HepG2 (cell line): Measurements from ENCODE around the gene ATP8B2.

Source experiments
- CBX5 ChIP-seq: sonication (generic); formaldehyde crosslinking; IDR thresholded peaks from 2 replicates; pipeline ENCODE4 v1.4.0; 2020; ENCODE audit warnings: missing genetic modification reagents, borderline replicate concordance
- EZH2 ChIP-seq: conservative IDR thresholded peaks from 2 replicates; pipeline ENCODE4 v1.6.1; 2012; ENCODE audit warnings: mild to moderate bottlenecking, low read depth, low read length, moderate library complexity
- MAZ ChIP-seq, 2 experiments: sonication (generic) in 1 of 2; formaldehyde crosslinking in 1 of 2; IDR thresholded peaks; 2 replicates each; pipeline versions ENCODE4 v1.5.0 to v1.6.1; 2012 to 2020; ENCODE audit warnings: low read depth in 2 of 2, mild to moderate bottlenecking in 2 of 2, borderline replicate concordance in 1 of 2, improper control_type of control experiment in 1 of 2, low read length in 1 of 2, missing genetic modification reagents in 1 of 2, moderate library complexity in 1 of 2
- ZNF24 ChIP-seq: fragments of 450-650 bp; IDR thresholded peaks from 2 replicates; pipeline ENCODE4 v1.6.1; 2017; ENCODE audit warnings: antibody characterized with exemption, mild to moderate bottlenecking
- ZNF317 ChIP-seq: sonication (generic); formaldehyde crosslinking; IDR thresholded peaks from 2 replicates; pipeline ENCODE4 v1.5.0; 2020; ENCODE audit warnings: mild to moderate bottlenecking, missing genetic modification reagents
- ZNF496 ChIP-seq: sonication (generic); formaldehyde crosslinking; IDR thresholded peaks from 2 replicates; pipeline ENCODE4 v1.8.1; 2023; ENCODE audit warnings: mild to moderate bottlenecking, moderate library complexity, missing genetic modification reagents; ENCODE audit not compliant: insufficient replicate concordance
- ZNF558 ChIP-seq: sonication (generic); formaldehyde crosslinking; IDR thresholded peaks from 2 replicates; pipeline ENCODE4 v1.9.0; 2022; ENCODE audit warnings: mild to moderate bottlenecking, missing genetic modification reagents, borderline replicate concordance
- ZNF563 ChIP-seq: sonication (generic); formaldehyde crosslinking; IDR thresholded peaks from 2 replicates; pipeline ENCODE4 v1.8.0; 2022; ENCODE audit warnings: mild to moderate bottlenecking, moderate library complexity, missing genetic modification reagents
- ZSCAN29 ChIP-seq: sonication (generic); formaldehyde crosslinking; conservative IDR thresholded peaks from 2 replicates; pipeline ENCODE4 v1.4.0; 2020; ENCODE audit warnings: mild to moderate bottlenecking, missing genetic modification reagents
- TF ChIP-seq, protein P1 (sequence below): sonication (generic); formaldehyde crosslinking; IDR thresholded peaks from 2 replicates; pipeline ENCODE4 v1.4.0; 2020; ENCODE audit warnings: missing genetic modification reagents, mild to moderate bottlenecking, borderline replicate concordance
- TF ChIP-seq, protein P2 (sequence below): sonication (generic); formaldehyde crosslinking; IDR thresholded peaks from 2 replicates; pipeline ENCODE4 v1.5.0; 2020; ENCODE audit warnings: mild to moderate bottlenecking, missing genetic modification reagents, moderate library complexity
- TF ChIP-seq, protein P3 (sequence below): sonication (generic); formaldehyde crosslinking; conservative IDR thresholded peaks from 2 replicates; pipeline ENCODE4 v1.5.0; 2020; ENCODE audit warnings: missing genetic modification reagents
- TF ChIP-seq, protein P4 (sequence below), 2 experiments: IDR thresholded peaks; 2 replicates each; pipeline ENCODE4 v1.6.1; 2011 to 2012; ENCODE audit warnings: low read length in 2 of 2, borderline replicate concordance in 1 of 2, low read depth in 1 of 2, mild to moderate bottlenecking in 1 of 2, moderate library complexity in 1 of 2

DNA sequence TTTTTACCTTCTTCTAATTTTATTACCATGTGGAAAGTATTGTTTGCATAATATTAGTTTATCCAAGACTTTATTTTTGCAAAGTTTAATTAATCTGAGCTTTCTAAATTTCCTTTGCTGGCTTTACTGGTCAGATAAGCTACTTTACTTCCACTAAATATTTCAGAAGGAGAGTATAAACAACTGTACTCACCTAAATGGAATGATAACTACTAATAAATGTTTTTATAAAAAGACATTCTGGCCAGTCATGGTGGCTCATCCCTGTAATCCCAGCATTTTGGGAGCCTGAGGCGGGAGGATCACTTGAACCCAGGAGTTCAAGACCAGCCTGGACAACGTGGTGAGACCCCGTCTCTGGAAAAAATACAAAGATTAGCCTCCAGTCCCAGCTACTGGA is 36.0 kb downstream of the ATP8B2 start:
- TF ChIP-seq ZNF563 (CRISPR knock-in tag) (no peak), ZSCAN29 (CRISPR knock-in tag) (no peak), ZNF317 (CRISPR knock-in tag) (no peak), ZNF496 (CRISPR knock-in tag) (no peak), MAZ (IDR thresholded peaks at IDR 0.05; ENCODE audit: borderline replicate concordance, low read depth, low read length) (no peak), MAZ (CRISPR knock-in tag; IDR thresholded peaks at IDR 0.05; ENCODE audit: low read depth) (no peak), ZNF24 (no peak), EZH2 (no peak), CBX5 (CRISPR knock-in tag) (no peak), ZNF558 (CRISPR knock-in tag) (no peak)
- TF ChIP-seq, protein P1, sequence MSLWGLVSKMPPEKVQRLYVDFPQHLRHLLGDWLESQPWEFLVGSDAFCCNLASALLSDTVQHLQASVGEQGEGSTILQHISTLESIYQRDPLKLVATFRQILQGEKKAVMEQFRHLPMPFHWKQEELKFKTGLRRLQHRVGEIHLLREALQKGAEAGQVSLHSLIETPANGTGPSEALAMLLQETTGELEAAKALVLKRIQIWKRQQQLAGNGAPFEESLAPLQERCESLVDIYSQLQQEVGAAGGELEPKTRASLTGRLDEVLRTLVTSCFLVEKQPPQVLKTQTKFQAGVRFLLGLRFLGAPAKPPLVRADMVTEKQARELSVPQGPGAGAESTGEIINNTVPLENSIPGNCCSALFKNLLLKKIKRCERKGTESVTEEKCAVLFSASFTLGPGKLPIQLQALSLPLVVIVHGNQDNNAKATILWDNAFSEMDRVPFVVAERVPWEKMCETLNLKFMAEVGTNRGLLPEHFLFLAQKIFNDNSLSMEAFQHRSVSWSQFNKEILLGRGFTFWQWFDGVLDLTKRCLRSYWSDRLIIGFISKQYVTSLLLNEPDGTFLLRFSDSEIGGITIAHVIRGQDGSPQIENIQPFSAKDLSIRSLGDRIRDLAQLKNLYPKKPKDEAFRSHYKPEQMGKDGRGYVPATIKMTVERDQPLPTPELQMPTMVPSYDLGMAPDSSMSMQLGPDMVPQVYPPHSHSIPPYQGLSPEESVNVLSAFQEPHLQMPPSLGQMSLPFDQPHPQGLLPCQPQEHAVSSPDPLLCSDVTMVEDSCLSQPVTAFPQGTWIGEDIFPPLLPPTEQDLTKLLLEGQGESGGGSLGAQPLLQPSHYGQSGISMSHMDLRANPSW (CRISPR knock-in tag): no peak
- TF ChIP-seq, protein P2, sequence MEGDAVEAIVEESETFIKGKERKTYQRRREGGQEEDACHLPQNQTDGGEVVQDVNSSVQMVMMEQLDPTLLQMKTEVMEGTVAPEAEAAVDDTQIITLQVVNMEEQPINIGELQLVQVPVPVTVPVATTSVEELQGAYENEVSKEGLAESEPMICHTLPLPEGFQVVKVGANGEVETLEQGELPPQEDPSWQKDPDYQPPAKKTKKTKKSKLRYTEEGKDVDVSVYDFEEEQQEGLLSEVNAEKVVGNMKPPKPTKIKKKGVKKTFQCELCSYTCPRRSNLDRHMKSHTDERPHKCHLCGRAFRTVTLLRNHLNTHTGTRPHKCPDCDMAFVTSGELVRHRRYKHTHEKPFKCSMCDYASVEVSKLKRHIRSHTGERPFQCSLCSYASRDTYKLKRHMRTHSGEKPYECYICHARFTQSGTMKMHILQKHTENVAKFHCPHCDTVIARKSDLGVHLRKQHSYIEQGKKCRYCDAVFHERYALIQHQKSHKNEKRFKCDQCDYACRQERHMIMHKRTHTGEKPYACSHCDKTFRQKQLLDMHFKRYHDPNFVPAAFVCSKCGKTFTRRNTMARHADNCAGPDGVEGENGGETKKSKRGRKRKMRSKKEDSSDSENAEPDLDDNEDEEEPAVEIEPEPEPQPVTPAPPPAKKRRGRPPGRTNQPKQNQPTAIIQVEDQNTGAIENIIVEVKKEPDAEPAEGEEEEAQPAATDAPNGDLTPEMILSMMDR (CRISPR knock-in tag): no peak
- TF ChIP-seq, protein P3, sequence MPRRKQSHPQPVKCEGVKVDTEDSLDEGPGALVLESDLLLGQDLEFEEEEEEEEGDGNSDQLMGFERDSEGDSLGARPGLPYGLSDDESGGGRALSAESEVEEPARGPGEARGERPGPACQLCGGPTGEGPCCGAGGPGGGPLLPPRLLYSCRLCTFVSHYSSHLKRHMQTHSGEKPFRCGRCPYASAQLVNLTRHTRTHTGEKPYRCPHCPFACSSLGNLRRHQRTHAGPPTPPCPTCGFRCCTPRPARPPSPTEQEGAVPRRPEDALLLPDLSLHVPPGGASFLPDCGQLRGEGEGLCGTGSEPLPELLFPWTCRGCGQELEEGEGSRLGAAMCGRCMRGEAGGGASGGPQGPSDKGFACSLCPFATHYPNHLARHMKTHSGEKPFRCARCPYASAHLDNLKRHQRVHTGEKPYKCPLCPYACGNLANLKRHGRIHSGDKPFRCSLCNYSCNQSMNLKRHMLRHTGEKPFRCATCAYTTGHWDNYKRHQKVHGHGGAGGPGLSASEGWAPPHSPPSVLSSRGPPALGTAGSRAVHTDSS (CRISPR knock-in tag): no peak
- TF ChIP-seq, protein P4, sequence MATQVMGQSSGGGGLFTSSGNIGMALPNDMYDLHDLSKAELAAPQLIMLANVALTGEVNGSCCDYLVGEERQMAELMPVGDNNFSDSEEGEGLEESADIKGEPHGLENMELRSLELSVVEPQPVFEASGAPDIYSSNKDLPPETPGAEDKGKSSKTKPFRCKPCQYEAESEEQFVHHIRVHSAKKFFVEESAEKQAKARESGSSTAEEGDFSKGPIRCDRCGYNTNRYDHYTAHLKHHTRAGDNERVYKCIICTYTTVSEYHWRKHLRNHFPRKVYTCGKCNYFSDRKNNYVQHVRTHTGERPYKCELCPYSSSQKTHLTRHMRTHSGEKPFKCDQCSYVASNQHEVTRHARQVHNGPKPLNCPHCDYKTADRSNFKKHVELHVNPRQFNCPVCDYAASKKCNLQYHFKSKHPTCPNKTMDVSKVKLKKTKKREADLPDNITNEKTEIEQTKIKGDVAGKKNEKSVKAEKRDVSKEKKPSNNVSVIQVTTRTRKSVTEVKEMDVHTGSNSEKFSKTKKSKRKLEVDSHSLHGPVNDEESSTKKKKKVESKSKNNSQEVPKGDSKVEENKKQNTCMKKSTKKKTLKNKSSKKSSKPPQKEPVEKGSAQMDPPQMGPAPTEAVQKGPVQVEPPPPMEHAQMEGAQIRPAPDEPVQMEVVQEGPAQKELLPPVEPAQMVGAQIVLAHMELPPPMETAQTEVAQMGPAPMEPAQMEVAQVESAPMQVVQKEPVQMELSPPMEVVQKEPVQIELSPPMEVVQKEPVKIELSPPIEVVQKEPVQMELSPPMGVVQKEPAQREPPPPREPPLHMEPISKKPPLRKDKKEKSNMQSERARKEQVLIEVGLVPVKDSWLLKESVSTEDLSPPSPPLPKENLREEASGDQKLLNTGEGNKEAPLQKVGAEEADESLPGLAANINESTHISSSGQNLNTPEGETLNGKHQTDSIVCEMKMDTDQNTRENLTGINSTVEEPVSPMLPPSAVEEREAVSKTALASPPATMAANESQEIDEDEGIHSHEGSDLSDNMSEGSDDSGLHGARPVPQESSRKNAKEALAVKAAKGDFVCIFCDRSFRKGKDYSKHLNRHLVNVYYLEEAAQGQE (IDR thresholded peaks at IDR 0.05; ENCODE audit: borderline replicate concordance in 1 of 2, low read depth in 1 of 2, low read length in 2 of 2): no peak
